ENCODE measurements around the gene GALNT17.

GALNT17 gene

DNA sequence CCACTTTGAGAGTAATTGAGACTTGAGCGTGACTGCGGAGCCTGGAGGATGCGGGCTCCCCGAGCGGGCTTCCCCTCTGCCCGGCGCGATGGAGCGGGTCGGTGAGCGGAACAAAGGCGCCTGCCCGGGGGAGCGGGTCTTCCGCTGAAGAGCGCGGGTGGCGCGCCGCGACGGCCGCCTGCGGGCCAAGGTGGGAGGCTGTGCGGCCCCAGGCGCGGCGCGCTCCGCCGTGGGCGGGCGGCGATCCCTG, at the start of gene GALNT17:
TSS of gene GALNT17 (plus strand) at position 18 of the 250 bp plus-strand sequence.
- no peak for DNase-seq (ENCODE audit: low read depth)

DNA sequence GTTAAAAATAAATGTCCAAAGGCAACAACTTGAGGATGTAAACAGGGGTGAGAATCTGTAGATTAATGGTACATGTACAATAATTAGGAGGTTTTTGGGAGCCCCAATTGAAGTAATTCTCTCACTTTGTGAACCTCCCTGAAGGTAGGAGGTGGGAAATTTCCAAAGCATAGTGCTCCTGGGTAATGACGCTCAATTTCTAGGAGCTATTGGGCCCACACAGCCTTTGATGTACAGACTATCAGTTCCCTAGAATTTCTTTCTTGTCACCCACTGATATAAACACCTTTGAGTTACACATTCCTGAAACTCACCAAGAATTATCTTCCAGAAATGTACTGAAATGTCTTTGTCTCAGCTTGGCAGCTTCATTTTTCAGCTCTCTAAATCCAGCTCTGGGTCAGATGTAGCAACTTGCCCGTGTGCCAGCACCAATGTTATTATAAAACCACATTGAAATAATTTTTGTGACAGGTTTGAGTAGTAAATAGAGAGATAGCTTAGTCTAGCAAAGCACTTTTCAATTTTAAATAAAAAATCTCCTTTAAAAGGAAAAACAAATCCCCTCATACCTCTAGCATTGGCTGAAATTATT, 36.6 kb upstream of the GALNT17 start:
- no peak for DNase-seq (ENCODE audit: low read depth)

DNA sequence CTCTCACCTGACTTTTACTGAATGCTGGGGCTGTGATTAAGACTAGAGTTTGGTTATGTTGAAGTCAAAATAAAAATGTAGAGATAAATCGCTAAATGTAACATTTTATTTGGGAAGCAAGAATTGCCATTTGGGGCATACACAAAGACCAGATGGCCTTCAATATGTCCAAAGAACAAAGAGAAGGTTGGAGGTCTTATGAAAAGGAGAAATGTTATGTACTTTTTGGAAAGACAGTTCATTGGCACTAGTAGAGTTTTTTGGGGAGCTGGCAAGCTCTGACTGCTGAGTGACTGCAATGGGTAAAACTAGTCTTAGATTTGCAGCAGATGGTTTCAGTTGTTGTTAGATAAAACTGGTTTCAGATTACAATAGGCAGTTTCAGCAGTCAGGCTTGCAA, 35.6 kb upstream of the GALNT17 start:
- no peak for DNase-seq (ENCODE audit: low read depth)

DNA sequence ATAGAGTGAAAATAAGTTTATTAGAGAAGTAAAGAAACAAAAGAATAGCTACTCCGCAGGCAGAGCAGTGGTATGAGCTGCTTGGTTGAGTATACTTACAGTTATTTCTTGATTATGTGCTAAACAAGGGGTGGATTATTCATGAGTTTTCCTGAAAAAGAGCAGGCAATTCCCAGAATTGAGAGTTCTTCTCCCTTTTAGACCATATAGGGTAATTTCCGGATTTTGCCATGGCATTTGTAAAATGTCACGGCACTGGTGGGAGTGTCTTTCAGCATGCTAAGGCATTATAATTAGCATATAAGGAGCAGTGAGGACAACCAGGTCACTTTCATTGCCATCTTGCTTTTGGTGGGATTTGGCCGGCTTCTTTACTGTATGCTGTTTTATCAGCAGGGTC, 25.7 kb upstream of the GALNT17 start:
- no peak for DNase-seq (ENCODE audit: low read depth)

DNA sequence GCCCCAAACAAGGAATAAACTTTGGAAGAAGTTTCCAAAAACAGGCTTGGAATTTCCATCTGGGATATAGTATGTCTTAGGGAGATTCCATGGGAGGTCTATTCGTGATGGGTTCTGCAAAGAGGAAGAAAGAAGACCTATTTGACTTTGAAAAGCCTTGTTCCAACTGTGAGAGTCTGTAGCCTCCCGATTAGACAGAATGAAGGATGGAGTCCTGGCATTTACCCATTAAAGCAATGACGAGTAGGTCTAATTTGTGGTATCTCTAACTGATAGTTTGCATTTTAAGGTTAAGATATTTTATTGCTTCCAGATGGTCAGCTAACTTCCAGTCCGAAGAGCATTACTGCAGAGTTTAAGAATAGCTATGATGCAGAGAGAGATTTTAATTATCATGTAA, 19.5 kb upstream of the GALNT17 start:
- DNase-seq (ENCODE audit: low read depth) = no peak

DNA sequence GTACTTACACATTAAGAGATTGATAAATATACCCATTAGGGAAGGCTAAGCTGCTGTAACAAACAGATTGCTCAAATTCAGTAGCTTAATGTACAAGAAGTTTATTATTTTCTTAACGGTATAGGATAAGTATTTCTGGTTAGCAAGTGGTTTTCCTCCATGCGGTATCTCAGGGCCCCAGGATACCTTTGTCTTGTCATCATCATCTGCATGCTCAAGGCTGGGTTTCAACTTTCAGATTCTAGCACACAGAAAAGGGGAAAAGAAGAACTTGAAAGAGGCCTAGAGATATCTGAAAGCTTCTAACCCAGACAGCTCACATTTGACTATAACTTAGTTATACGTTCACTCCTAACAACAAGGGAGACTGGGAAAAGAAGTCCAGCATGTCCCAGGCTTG, 11.8 kb upstream of the GALNT17 start:
- DNase-seq (ENCODE audit: low read depth) = no peak

DNA sequence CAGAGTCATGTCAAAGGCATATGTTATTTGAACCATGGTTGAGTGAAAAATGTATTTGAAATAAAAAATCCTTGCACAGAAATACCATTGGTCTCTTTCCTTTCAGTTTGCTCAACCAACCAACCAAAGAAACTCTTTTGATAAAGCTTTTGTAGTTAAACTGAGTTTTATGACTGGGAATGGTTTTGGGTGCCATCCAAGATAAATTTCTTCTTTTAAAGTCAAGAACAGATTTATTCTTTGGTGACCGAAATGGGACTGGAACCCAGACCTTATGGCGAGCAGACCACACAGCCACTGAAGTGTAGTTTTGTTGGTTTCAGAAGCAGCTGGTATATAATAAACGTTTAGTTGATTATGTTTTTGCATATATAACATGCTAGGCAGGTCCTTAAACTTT, 2.8 kb upstream of the GALNT17 start:
- DNase-seq (ENCODE audit: low read depth) = no peak

DNA sequence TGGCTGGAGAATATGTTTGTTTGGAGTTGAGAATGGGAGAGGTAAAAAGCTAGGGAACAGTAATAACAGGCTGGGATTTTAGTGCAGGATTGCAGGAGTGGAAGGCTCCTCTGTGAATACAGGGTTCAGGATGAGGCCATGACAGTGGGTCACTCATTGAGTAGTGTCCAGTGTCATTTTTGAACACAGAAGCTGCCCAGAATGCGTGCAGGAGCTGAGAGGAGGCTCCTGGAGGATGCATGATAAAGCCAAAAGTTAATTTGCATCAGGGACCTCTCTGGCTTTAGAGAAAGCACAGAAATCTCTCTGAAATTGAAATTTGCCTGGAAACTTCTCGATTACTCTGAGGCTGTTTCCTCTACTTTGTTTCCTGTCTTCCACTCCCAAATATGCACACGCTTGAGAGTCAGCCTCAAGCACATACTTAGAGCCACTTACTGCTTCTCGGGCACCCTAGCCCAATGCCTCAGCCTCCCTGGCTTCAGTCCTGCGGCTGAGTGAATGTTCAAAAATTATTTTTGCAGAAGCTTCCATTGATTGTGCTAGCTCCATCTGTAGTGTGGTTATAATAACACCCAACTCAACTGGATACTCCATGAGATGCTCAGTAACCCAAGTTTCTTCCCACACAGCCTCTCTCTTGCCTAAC, 1.8 kb upstream of the GALNT17 start:
- DNase-seq (ENCODE audit: low read depth) = no peak

DNA sequence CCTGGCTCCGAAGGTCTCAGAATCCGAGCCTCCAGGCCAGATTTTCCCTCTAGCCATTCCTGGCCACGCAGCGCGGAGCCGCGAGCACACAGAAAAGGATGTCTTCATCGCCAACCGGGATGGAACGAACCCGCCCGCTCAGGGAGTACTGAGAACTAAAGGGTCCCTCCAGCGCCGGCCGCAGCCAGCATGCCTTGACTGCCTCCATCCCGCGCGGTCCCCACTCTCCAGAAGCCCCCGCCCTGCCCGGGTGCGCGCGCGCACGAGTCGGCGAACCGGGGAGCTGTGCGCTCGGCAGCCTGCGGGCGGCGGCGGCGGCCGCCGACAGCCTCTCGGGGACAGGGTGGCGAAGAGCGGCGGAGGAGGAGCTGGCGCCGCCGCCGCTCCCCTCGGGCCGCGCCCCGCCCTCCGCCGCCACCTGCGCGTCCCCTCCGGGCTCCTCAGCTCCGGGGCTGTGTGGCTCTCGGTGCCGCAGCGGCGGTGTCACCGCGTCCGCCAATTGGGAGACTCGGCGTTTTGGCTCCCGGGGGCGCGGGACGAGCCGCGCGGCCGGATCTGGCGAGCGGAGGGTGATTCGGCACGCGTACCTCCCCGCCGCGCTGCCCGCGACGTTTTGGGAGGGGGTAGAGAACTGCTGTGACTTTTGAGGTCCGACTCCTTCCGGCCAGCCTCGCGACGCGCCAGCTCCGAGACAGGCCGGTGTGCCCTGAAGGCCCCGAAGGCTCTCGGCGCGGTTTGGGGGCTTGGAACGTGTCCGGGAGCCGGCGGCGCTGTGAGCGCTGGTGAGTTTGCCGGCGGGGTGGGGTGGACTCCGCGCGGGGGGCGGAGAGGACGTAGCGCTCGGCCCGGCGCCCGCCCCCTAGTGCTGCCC, 453 bp upstream of the GALNT17 start:
- DNase-seq (ENCODE audit: low read depth) = no peak

DNA sequence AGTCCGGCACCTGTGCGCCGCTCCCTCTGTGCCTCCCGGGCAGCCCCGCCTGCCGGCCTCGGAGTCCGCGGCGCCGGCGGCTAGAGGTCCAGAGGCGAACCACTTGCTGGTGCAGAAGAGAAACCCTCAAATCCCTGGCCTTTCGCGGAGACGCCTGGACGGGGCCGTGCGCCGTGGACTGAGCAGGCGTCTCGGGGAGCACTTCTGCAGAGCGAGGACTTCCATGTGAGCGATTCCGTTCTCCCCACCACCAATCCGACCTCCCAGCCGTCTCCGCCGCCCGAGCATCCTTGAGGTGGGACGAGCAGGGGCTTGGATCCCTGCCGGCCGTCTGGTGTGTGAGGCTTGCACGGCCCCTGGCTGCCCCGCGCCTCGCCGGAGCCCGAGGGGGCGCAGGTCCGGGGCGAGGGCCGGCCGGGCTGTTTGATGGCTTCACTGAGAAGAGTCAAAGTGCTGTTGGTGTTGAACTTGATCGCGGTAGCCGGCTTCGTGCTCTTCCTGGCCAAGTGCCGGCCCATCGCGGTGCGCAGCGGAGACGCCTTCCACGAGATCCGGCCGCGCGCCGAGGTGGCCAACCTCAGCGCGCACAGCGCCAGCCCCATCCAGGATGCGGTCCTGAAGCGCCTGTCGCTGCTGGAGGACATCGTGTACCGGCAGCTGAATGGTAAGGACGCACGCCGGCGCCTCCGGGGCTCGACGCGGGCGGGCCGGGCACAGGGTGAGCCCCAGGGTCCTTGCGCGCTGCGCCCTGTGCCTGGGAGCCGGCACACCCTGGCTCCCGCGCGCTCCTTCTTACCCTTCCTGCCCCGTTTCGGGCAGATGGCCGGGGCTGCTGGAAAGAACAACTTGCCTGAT, 660 bp downstream of the GALNT17 start:
- DNase-seq (ENCODE audit: low read depth) = no peak

DNA sequence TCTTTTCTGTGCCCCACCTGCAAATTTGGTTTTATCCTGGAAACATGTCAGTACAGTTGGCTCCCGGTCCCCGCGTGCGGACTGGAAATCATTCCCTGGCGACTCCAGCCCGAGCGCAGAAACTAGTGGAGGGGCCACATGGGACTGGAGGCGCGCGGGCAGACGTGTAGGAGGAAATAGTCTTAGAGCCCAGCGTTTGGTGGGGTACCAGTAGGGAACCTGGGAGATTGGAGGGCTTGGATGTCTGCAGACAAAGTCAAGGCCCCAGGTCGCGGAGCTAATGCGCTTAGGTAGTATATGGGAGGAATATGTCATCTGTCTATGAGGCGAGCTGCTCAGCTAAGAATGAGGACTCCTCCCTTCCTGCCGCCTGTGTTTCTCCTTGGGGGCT, 1.3 kb downstream of the GALNT17 start:
- DNase-seq (ENCODE audit: low read depth) = no peak

DNA sequence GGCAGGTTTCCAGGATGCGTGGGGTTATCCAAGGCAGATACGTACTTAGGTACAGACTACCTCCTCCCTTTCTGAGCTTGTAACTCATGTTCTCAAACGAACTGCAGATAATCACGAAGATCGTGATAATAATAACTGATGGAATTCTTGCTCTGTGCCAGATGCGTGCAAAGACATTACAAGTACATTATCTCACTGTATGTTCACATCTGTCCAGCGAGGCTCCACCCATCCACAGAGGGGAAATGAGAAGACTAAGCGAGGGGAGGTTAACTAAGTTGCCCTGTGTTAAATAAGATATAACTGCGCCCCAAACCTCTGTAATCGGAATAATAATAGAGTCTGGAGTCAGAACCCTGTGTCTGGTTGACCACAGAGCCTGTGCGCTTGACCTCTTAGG, 1.9 kb downstream of the GALNT17 start:
- no peak for DNase-seq (ENCODE audit: low read depth)

DNA sequence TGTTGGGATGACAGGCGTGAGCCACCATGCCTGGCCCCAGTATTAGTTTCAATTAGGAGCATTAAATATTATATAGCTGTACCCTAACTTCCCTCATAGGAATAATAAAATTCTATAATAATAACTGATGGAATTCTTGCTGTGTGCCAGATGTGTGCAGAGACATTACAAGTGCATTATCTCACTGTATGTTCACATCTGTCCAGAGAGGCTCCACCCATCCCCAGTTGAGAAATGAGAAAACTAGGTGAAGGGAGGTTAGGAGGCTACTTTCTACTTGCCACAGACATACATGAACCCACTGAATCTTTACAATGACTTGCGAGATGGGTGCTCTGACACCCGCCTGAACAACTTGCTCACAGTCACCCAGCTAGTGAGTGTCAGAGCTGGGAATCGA, 3.2 kb downstream of the GALNT17 start:
- DNase-seq (ENCODE audit: low read depth) = no peak

DNA sequence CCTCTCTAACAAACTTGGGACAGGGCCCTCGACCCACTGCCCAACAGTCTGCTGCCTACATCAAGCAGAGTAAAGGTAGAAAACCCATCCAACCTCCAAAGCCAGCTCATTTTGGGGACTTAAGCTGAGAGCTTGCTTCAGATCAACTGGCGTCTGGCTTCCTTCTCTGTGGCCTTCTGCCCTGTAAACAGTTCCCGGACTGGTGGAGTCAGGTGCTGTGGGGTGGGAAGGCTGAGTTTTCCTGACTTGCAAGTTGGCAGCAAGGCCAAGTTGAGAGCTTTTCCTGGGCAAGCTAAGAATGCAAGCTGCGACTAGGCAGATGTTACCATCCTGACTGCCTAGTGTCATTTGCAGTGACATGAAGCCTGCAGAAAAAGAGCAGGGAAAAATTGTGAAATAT, 3.7 kb downstream of the GALNT17 start:
- DNase-seq (ENCODE audit: low read depth) = no peak

DNA sequence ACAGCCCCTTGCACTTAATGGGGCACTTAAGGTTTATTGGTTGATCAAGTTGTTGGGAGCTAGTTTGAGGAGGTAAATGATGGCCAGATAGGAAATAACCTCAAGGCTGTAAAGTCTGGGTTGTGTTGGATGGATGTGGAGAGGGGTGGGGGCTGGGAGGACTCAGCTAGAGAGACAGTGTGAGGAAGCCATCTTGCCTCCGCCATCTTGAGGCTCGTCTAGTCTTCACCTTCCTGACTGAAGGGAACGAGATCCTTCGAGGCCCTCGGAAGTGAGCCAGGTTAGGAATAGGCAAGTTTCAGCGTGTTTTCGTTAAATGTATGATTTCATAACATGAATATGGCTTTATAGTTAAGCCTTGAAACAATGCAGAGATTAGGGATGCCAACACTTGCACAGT, 5.5 kb downstream of the GALNT17 start:
- no peak for DNase-seq (ENCODE audit: low read depth)

DNA sequence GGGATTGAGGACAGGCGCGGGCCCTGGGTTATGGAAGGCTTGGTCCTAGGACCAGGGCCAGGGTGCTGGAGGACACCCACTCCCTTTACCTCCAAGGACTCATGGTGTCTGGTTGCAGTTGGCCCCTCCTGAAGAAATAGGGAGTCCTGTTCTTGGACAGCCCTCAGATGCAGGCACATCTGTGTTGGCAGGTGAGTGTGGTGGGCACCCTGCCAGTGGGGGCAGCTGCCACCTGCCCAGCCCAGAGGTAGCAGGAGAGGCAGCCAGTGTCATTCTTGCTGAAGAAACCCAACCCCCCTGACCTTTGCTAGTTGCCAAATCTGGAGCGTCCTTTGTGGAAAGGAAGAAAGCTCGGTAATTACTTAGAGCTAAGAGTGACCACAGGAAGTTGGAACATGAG, 8.3 kb downstream of the GALNT17 start:
- no peak for DNase-seq (ENCODE audit: low read depth)

DNA sequence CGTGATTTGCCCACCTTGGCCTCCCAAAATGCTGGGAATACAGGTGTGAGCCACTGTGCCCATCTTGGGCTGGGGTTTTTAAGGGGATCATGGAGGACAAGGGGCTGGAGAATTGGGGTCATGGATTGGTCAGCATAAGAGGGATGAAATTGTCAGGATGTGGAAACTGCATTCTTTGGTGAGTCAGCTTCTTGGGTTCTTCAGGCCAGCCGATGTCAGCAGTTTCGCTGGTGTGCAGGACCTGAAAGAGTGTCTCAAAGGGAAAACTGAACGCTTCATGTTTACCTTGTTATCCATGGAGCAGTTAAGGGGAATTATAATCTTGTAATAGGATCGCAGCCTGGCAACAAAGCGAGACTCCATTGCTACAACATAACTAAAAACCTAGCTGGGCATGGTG, 13.0 kb downstream of the GALNT17 start:
- DNase-seq (ENCODE audit: low read depth) = no peak

DNA sequence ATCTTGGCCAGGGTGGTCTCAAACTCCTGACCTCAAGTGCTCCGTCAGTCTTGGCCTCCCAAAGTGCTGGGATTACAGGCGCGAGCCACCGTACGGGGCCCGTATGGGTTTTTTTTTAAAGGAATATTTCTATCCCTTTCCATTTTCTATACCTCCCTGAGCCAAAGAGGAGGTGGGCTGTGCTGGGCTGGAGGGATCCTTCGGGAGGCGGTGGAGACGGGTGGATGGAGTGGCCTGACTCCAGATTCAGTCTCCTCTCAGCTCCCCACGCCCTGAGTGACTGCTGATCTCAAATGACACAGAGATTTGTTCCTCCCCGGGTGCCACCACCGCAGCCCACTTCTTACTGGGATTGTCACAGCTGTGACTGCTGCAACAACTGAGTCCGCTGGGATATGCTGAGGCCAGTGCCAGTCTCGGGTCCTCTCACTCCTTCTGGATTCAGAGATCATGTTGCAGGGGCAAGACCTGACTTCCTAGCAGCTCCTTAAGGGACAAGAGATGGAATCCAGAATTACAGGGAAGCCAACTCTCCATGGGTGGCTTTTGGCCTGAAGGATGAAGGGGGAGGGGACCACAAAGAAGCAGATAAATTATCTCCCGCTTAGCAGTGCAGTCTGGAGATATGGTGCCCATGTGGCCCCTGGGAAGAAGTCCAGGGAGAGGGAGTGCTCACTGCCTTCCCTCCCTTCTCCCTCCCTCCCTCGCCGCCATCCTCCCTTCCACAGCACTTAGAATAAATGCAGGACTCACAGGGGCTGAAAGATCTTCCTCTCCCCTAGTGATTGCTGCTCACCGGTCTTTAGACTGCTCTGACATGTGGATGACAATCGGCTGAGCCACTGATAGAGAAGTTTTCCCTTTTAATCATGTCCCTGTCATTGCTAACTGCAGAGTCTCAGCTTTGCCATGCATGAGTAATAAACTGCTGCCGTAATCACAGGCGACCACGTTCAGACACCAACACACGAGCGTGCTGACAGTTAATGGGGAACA, 14.3 kb downstream of the GALNT17 start:
- DNase-seq (ENCODE audit: low read depth) = no peak

DNA sequence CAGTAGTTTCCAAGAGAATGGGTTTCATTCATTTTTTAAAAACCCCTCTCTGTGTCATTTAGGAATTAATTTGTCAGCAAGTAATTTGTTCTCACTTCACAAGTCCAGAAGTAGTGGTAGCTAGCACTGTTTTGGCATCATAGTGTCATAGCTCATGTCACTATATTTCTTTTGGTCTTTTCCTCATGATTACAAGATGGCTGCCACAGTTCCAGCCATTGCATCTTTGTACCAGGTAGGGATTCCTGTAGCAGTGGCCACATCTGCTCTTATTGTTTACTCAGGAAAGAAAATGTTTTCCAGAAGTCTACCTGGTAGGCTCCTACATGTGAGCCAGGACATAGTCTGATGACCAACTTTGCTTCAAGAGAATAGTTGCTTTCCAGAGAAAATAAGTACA, 16.2 kb downstream of the GALNT17 start:
- DNase-seq (ENCODE audit: low read depth) = no peak

DNA sequence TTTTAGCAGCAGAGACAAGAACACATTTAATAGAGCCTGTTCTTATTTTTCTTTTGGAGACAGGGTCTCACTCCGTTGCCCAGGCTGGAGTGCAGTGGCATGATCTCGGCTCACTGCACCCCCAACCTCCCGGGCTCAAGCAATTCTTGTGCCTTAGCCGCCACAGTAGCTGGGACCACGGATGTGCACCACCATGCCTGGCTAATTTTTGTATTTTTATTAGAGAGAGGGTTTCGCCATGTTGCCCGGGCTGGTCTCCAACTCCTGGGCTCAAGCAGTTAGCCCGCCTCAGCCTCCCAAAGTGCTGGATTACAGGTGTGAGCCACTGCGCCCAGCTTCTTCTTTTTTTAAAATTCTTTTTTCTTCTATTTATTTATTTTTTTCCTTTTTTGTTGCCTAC, 23.3 kb downstream of the GALNT17 start:
- no peak for DNase-seq (ENCODE audit: low read depth)

DNA sequence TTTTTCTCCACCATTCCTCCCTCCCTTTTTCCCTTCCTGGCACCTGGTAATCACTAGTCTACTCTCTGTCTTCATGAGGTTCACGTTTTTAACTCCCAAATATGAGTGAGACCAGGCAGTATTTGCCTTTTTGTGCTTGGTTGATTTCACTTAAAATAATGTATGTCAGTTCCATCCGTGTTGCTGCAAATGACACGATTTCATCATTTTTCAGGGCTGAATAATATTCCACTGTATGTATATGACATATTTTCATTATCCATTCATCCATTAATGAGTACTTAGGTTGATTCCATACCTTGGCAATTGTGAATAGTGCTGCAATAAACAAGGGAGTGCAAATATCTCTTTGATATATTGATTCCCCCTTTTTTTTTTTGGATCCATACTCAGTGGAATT, 25.8 kb downstream of the GALNT17 start:
- DNase-seq (ENCODE audit: low read depth) = no peak

DNA sequence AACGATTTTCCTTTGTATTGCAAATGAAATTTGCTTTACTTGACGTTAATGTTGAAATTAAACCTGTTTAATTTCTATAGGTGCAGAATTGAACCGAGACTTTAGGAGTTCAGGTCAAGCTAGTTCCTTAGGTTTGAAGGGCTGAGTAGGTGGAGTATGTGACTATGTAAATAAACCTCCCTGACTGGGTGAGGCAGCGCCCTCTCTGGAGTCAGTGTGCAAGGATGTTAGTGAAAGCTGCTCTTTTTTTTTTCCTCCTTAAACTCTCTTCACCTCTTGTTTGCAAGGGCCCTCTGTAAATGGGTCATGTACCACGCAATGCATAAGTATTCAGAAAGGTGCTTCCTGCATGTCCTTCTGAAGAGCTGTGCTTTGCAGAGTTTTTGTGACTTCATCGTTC, 33.8 kb downstream of the GALNT17 start:
- no peak for DNase-seq (ENCODE audit: low read depth)

Data from stimulated activated CD8-positive, alpha-beta memory T cell treated with anti-CD3 and anti-CD28 coated beads, Interleukin-7, amount 100 ng/mL, for 24 hours (primary cell).